Measurements from ENCODE around the gene LDLRAP1.
A peak's percentile ranks its signal among the peaks of the same experiment; 100 is the strongest.

LDLRAP1 gene

GRCh38 chr1:25544243-25544764 lies 898 bp downstream of the LDLRAP1 start:
- peak; percentile 18 for DNase-seq

- peak; percentile 20 for DNase-seq
Measured at GRCh38 chr1:25544819-25545218, 1.4 kb downstream of the LDLRAP1 start.

- no peak for DNase-seq
Measured at GRCh38 chr1:25545767-25546166, 2.4 kb downstream of the LDLRAP1 start.

GRCh38 chr1:25546193-25546592 lies 2.8 kb downstream of the LDLRAP1 start:
- no peak for DNase-seq

GRCh38 chr1:25548601-25549000 lies 5.2 kb downstream of the LDLRAP1 start:
- DNase-seq: no peak

GRCh38 chr1:25549273-25550154 lies 6.1 kb downstream of the LDLRAP1 start:
- DNase-seq: no peak

GRCh38 chr1:25550155-25550506 lies 6.7 kb downstream of the LDLRAP1 start:
- no peak for DNase-seq

GRCh38 chr1:25550683-25551310 lies 7.4 kb downstream of the LDLRAP1 start:
- no peak for DNase-seq

- no peak for DNase-seq
Measured at GRCh38 chr1:25553749-25554429, 10.5 kb downstream of the LDLRAP1 start.

- DNase-seq: no peak
Measured at GRCh38 chr1:25554430-25554780, 11.0 kb downstream of the LDLRAP1 start.

GRCh38 chr1:25554886-25555752 lies 11.7 kb downstream of the LDLRAP1 start:
- no peak for DNase-seq

- no peak for DNase-seq
Measured at GRCh38 chr1:25555753-25556092, 12.3 kb downstream of the LDLRAP1 start.

- DNase-seq: no peak
Measured at GRCh38 chr1:25556132-25556670, 12.8 kb downstream of the LDLRAP1 start.

- no peak for DNase-seq
Measured at GRCh38 chr1:25556791-25557476, 13.5 kb downstream of the LDLRAP1 start.

GRCh38 chr1:25557543-25557942 lies 14.1 kb downstream of the LDLRAP1 start:
- DNase-seq: no peak

- DNase-seq: no peak
Measured at GRCh38 chr1:25559031-25559430, 15.6 kb downstream of the LDLRAP1 start.

GRCh38 chr1:25560001-25560400 lies 16.6 kb downstream of the LDLRAP1 start:
- no peak for DNase-seq

GRCh38 chr1:25560788-25561187 lies 17.4 kb downstream of the LDLRAP1 start:
- no peak for DNase-seq

- no peak for DNase-seq
Measured at GRCh38 chr1:25561421-25562100, 18.2 kb downstream of the LDLRAP1 start.

- no peak for DNase-seq
Measured at GRCh38 chr1:25562101-25562927, 18.9 kb downstream of the LDLRAP1 start.

- no peak for DNase-seq
Measured at GRCh38 chr1:25562928-25563283, 19.5 kb downstream of the LDLRAP1 start.
